ENCODE measurements around the gene GABRG3. TPM values are rescaled to one million over a fixed set of nuclear protein-coding genes. Genes with fewer than 3 reads are reported as not detected.

The GABRG3 gene
- total and polyA plus RNA-seq, 2 donors (not counting 3 experiments of a cell fraction or from before 2014, with no cell fraction given), result not detected

GRCh38 chr15:27456807-27457206 lies 485.8 kb downstream of the GABRG3 start:
- H3K4me2 ChIP-seq (ENCODE audit: insufficient read depth, low read length), result no peak overlapping the region
- H3K79me2 ChIP-seq (ENCODE audit: control insufficient read depth, insufficient read depth, low read length), result no peaks in the 10 kb centered on the region
- peaks cover 10% of the 10 kb centered on the region for H3K9me3 ChIP-seq (replicated peaks; ENCODE audit: control insufficient read depth, insufficient read depth, low read length)
- ChIA-PET POLR2A (no interaction called here), CTCF (no interaction called here)
- H3K9me1 ChIP-seq (replicated peaks; ENCODE audit: control insufficient read depth, extremely low read depth, insufficient read depth, low read length), result no peaks in the 10 kb centered on the region
- H3K4me3 ChIP-seq (replicated peaks in 1 of 3; ENCODE audit: insufficient read depth in 1 of 3, low read depth in 1 of 3, low read length in 3 of 3), result no peak overlapping the region
- FAIRE-seq (no peak), DNase-seq (ENCODE audit: low read depth, low spot score) (no peak)
- no peaks in the 10 kb centered on the region for H3K36me3 ChIP-seq (ENCODE audit: control insufficient read depth in 2 of 2, extremely low read depth in 1 of 2, insufficient read depth in 2 of 2, low read length in 2 of 2)
- no peaks in the 10 kb centered on the region for H3K4me1 ChIP-seq (ENCODE audit: control insufficient read depth, extremely low read depth, insufficient read depth, low read length)
- H3K27ac ChIP-seq (ENCODE audit: insufficient read depth, low read depth, low read length), result no peak overlapping the region
- intact Hi-C loops (cut with micrococcal nuclease) (no loop called here), dilution Hi-C loops (cut with MboI; ENCODE audit: extremely low pct_ligation_motif_present, low sequenced_read_pairs) (no loop called here)
- H3K9ac ChIP-seq (replicated peaks; ENCODE audit: extremely low read depth, insufficient read depth, low read length), result no peak overlapping the region
- no peak overlapping the region for H2AFZ ChIP-seq (ENCODE audit: low read depth, low read length)
- no TSS peak for BruUV-seq (replicated peaks)
- TF ChIP-seq MYC (IDR thresholded peaks at IDR 0.05; ENCODE audit: low read depth, low read length), result no peak
- TF ChIP-seq CTCF (IDR thresholded peaks at IDR 0.05; ENCODE audit: extremely low read depth in 1 of 2, insufficient read depth in 1 of 2, low read depth in 1 of 2, low read length in 2 of 2), result no peak
- TF ChIP-seq FOS (IDR thresholded peaks at IDR 0.05; ENCODE audit: borderline replicate concordance, insufficient read depth, low read length), result no peak
- TF ChIP-seq POLR2AphosphoS5 (IDR thresholded peaks at IDR 0.05; ENCODE audit: insufficient read depth, low read depth, low read length), result no peak
- TF ChIP-seq MAX (IDR thresholded peaks at IDR 0.05; ENCODE audit: insufficient read depth, insufficient read length), result no peak
- TF ChIP-seq POLR2A (IDR thresholded peaks at IDR 0.05; ENCODE audit: low read depth, low read length), result no peak
- TF ChIP-seq GATA2 (IDR thresholded peaks at IDR 0.05; ENCODE audit: insufficient read depth, insufficient read length, low read depth, low read length), result no peak
- TF ChIP-seq JUN (IDR thresholded peaks at IDR 0.05; ENCODE audit: borderline replicate concordance, insufficient read depth, insufficient read length, low read depth), result no peak
- TF ChIP-seq EZH2 (IDR thresholded peaks at IDR 0.05; ENCODE audit: borderline replicate concordance, low read depth, low read length, severe bottlenecking), result no peak
- H4K20me1 ChIP-seq (replicated peaks; ENCODE audit: control insufficient read depth, extremely low read depth, insufficient read depth, low read length), result no peaks in the 10 kb centered on the region
- H3K27me3 ChIP-seq (ENCODE audit: control insufficient read depth in 2 of 2, insufficient read depth in 2 of 2, low read length in 2 of 2), result no peaks in the 10 kb centered on the region

Data from endothelial cell of umbilical vein (primary cell).